HL-60 (cell line): ENCODE results near the gene CGB1.

Experiments
- CTCF ChIP-seq: IDR thresholded peaks from one replicate; pipeline ENCODE4 v1.5.1; 2011; ENCODE audit warnings: low read length, control low read depth, inconsistent platforms; ENCODE audit not compliant: insufficient read depth
- GABPA ChIP-seq: IDR thresholded peaks from 2 replicates; pipeline ENCODE4 v1.6.1; 2012; ENCODE audit warnings: low read depth

- no peak for TF ChIP-seq CTCF
- TF ChIP-seq GABPA: no peak
Observed at GRCh38 chr19:49020931-49021895, 15.5 kb downstream of the CGB1 start.
